SK-N-SH treated with all-trans-retinoic acid at 6 μM for 48 hours (cell line): Measurements from ENCODE around the gene EMSY.

Experiments used
- ESRRG ChIP-seq: fragments of 250-450 bp; sonication (Bioruptor Pico); IDR thresholded peaks from 2 replicates; pipeline ENCODE4 v1.6.1; 2021; ENCODE audit warnings: mild to moderate bottlenecking
- GLIS3 ChIP-seq: fragments of 250-450 bp; sonication (Bioruptor Pico); IDR thresholded peaks from 2 replicates; pipeline ENCODE4 v1.5.0; 2020; ENCODE audit warnings: mild to moderate bottlenecking, moderate library complexity
- ZNF565 ChIP-seq: fragments of 450-650 bp; formaldehyde crosslinking; conservative IDR thresholded peaks from 2 replicates; pipeline ENCODE4 v1.5.0; 2020; ENCODE audit warnings: low read depth, mild to moderate bottlenecking, moderate library complexity
- ZNF8 ChIP-seq: fragments of 450-650 bp; formaldehyde crosslinking; IDR thresholded peaks from 2 replicates; pipeline ENCODE4 v1.5.0; 2020; ENCODE audit warnings: mild to moderate bottlenecking, moderate library complexity
- TF ChIP-seq, protein P1 (sequence below): fragments of 250-450 bp; sonication (Bioruptor Pico); IDR thresholded peaks from 2 replicates; pipeline ENCODE4 v1.5.1; 2020; ENCODE audit warnings: low read depth, mild to moderate bottlenecking, moderate library complexity

DNA sequence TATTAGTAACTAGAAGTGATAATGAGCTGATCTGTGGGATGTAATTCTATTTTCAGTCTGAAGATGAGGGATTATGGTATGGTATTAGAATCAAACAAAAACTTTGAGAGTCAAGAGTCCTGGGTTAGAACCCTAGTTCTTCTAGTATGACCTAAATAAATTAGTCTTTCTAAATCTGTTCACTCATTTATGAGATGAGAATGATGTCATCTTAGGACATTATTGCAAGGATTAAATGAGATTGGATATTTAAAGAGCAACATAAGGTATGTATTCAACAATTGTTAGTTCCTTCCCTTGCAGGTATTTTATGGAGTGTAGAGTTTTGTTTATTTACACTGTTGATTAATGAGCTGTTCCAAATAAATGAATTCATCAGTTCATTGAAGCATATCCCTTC is 21.8 kb downstream of the EMSY start:
- TF ChIP-seq ESRRG (CRISPR knock-in tag) (no peak), GLIS3 (no peak), ZNF565 (CRISPR knock-in tag) (no peak), ZNF8 (CRISPR knock-in tag) (no peak)
- TF ChIP-seq, protein P1, sequence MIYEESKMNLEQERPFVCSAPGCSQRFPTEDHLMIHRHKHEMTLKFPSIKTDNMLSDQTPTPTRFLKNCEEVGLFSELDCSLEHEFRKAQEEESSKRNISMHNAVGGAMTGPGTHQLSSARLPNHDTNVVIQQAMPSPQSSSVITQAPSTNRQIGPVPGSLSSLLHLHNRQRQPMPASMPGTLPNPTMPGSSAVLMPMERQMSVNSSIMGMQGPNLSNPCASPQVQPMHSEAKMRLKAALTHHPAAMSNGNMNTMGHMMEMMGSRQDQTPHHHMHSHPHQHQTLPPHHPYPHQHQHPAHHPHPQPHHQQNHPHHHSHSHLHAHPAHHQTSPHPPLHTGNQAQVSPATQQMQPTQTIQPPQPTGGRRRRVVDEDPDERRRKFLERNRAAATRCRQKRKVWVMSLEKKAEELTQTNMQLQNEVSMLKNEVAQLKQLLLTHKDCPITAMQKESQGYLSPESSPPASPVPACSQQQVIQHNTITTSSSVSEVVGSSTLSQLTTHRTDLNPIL (CRISPR knock-in tag), result no peak
